Uterus (tissue), 4 donors: ENCODE data around the gene GNG8. TPM values are rescaled to one million over a fixed set of nuclear protein-coding genes. Genes with fewer than 3 reads are reported as not detected.

Experiments
- DNase-seq, 2 donors: peaks; one replicate each; pipeline ENCODE4 v3.0.0-alpha.2; 2019 to 2020
- H3K27ac ChIP-seq, 2 donors: fragments of 200-600 bp; sonication (generic); 1 replicate in 1 of 2; 2 replicates in 1 of 2; pipeline ENCODE4 v1.5.1; 2016 to 2018
- H3K27me3 ChIP-seq, 2 donors: fragments of 200-600 bp; sonication (generic); one replicate each; pipeline ENCODE4 v1.5.1; 2018 to 2019; ENCODE audit warnings: control low read depth in 1 of 2
- H3K36me3 ChIP-seq, 2 donors: fragments of 200-600 bp; sonication (generic); one replicate each; pipeline ENCODE4 v1.5.1; 2019; ENCODE audit warnings: control low read depth in 1 of 2
- H3K4me1 ChIP-seq, 2 donors: fragments of 200-600 bp; sonication (generic); one replicate each; pipeline ENCODE4 v1.5.1; 2018 to 2019; ENCODE audit warnings: control low read depth in 1 of 2
- H3K4me3 ChIP-seq, 2 donors: fragments of 200-600 bp; sonication (generic); 1 replicate in 1 of 2; 2 replicates in 1 of 2; pipeline ENCODE4 v1.5.1; 2018 to 2019; ENCODE audit warnings: mild to moderate bottlenecking in 1 of 2
- H3K9me3 ChIP-seq, 2 donors: fragments of 200-600 bp; sonication (generic); one replicate each; pipeline ENCODE4 v1.5.1; 2019; ENCODE audit warnings: control low read depth in 1 of 2
- POLR2A ChIP-seq, 2 donors: fragments of 450-650 bp; IDR thresholded peaks; one replicate each; pipeline ENCODE4 v1.6.1; 2016; ENCODE audit warnings: antibody characterized with exemption in 2 of 2, mild to moderate bottlenecking in 1 of 2, moderate library complexity in 1 of 2
- intact Hi-C: fragments of 100-400 bp; cut with DNase I; formaldehyde crosslinking; loops from one replicate; pipeline ENCODE4 v1.15.1; 2023; ENCODE audit warnings: low total_unique reads
- total RNA-seq, 4 donors: library from RNA; depleted of rRNA in 3 of 4; stranded (reverse); fragments of >200 nt in 3 of 4; gene quantifications; one replicate each; pipeline versions ENCODE4 v1.1.0 to v1.2.4, GENCODE V29; 2014 to 2023
- TF ChIP-seq, protein P1 (sequence below), 4 experiments: fragments of 200-600 bp in 2 of 4; fragments of 450-650 bp in 2 of 4; sonication (generic) in 2 of 4; IDR thresholded peaks; one replicate each; pipeline ENCODE4 v1.5.1; 2016 to 2019; ENCODE audit warnings: antibody characterized with exemption in 4 of 4, mild to moderate bottlenecking in 2 of 4, moderate library complexity in 1 of 4
- donor health status: DM: yes; HTN: yes; CAD: no.

GNG8 gene
- total RNA-seq, 4 donors from 2014 or later = not detected

DNA sequence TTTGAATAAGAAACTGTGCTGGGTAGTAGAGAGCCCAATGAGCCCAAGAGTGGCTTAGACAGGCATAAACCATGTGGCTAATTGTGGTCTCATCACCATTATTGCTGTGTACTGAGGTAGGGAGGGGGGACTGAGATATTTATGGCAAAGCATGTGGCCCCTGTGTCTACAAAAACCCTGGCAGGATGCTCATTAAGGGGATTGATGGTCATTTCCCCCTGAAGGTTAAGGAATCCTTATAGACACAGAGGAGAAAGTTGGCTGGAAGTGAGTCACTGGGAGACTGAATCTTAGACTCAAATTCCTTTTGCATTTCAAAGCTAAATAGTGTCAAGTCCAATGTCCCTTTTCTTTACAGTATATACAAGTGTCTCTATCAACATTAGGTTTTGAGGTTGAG, 34.8 kb upstream of the GNG8 start:
- no peak overlapping the region for H3K4me3 ChIP-seq
- no peaks in the 10 kb centered on the region for H3K36me3 ChIP-seq
- TF ChIP-seq POLR2A (IDR thresholded peaks at IDR 0.05) = no peak
- TF ChIP-seq, protein P1, sequence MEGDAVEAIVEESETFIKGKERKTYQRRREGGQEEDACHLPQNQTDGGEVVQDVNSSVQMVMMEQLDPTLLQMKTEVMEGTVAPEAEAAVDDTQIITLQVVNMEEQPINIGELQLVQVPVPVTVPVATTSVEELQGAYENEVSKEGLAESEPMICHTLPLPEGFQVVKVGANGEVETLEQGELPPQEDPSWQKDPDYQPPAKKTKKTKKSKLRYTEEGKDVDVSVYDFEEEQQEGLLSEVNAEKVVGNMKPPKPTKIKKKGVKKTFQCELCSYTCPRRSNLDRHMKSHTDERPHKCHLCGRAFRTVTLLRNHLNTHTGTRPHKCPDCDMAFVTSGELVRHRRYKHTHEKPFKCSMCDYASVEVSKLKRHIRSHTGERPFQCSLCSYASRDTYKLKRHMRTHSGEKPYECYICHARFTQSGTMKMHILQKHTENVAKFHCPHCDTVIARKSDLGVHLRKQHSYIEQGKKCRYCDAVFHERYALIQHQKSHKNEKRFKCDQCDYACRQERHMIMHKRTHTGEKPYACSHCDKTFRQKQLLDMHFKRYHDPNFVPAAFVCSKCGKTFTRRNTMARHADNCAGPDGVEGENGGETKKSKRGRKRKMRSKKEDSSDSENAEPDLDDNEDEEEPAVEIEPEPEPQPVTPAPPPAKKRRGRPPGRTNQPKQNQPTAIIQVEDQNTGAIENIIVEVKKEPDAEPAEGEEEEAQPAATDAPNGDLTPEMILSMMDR (IDR thresholded peaks at IDR 0.05) = no peak
- H3K27ac ChIP-seq = no peak overlapping the region
- DNase-seq = no peak
- H3K27me3 ChIP-seq = no peaks in the 10 kb centered on the region
- intact Hi-C loops = no loop called here
- H3K4me1 ChIP-seq = no peaks in the 10 kb centered on the region
- H3K9me3 ChIP-seq = no peaks in the 10 kb centered on the region

DNA sequence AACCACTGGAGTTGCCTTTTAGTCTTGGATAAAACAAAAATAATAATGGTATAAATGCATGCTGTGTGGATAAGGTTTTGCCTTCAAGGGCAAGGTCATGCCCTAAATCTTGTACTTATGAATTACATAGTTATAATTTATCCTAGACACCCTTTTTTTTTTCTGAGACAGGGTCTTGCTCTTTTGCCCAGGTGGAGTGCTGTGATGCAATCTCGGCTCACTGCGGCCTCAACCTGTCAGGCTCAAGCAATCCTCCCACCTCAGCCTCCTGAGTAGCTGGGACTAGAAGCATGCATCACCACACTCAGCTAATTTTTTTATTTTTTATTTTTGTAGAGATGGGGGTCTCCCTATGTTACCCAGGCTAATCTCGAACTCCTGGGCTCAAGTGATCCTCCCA, 32.7 kb upstream of the GNG8 start:
- intact Hi-C loops = loop anchor here (5.0 kb wide), 1 partner anchor 46 kb away; no protein-coding TSS in a partner anchor
- no peaks in the 10 kb centered on the region for H3K4me1 ChIP-seq

DNA sequence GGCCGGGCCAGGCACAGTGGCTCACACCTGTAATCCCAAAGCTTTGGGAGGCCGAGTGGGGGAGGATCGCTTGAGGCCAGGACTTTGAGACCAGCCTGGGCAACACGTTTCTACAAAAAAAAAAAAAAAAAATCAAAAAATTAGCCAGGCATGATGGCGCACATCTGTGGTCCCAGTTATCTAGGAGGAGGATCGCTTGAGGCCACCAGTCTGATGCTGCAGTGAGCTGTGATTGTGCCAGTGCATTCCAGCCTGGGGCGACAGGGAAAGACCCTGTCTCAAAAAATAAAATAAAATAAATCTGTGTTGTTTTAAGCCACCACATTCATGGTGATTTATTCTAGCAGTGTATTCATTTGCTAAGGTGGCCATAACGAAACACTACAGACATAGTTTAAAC, 29.1 kb upstream of the GNG8 start:
- no peak for TF ChIP-seq POLR2A (IDR thresholded peaks at IDR 0.05)
- TF ChIP-seq, protein P1 (IDR thresholded peaks at IDR 0.05) = no peak
- H3K36me3 ChIP-seq = no peaks in the 10 kb centered on the region
- no peaks in the 10 kb centered on the region for H3K4me1 ChIP-seq
- H3K4me3 ChIP-seq = no peak overlapping the region
- H3K27me3 ChIP-seq = no peaks in the 10 kb centered on the region
- no peaks in the 10 kb centered on the region for H3K9me3 ChIP-seq
- H3K27ac ChIP-seq = no peak overlapping the region
- intact Hi-C loops = loop anchor here (5.0 kb wide), 1 partner anchor 43 kb away; no protein-coding TSS in a partner anchor
- DNase-seq = no peak

More for the DNA sequence above, 32.7 kb upstream of the GNG8 start:
- Histone ChIP-seq H3K36me3 (no peaks in the 10 kb centered on the region), H3K27ac (no peak overlapping the region), H3K9me3 (no peaks in the 10 kb centered on the region), H3K27me3 (no peaks in the 10 kb centered on the region), H3K4me3 (no peak overlapping the region)
- DNase-seq = no peak
- TF ChIP-seq, protein P1 (IDR thresholded peaks at IDR 0.05) = no peak
- no peak for TF ChIP-seq POLR2A (IDR thresholded peaks at IDR 0.05)

DNA sequence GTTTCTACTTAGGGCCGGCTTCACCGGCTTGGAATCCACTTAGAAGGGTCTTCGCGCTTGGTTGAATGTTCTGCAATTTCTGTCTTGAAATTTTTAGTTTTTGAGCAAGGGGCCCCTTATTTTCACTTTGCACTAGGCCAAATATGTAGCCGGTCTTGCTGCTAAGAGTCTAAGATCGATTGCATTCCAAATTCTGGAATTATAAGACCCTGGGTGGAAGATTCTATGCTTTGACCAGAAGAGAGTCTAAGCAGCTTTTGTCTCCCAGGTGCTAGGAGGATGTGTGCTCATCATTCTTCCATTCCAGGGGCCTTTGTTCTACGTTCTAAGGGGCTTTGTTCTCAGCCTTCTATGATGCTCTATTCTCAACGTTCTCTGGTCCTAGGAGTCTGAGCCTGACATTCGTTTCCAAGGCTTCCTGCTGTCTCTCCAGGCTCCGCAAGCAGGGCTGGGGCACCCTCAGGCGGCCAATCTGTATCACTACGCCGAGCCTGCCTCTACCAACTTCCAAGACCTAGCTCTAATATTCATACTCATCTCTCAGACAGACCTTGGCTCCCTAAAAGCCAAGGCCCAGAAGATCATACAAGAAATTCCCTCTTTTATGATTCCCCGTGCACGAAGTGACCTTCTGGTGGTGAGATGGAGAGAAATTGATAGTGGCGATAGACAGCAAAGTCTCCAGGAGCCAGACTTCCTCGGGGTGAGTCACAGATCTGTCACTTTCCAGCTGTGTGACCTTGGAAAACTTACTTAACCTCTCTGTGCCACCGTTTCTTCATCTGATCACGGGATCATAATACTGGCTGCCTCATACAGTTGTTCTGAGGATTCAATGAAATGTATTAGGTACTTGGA, 26.0 kb upstream of the GNG8 start:
- Histone ChIP-seq H3K27me3 (no peaks in the 10 kb centered on the region), H3K4me3 (peak overlapping the region; percentile 9 to 33), H3K36me3 (no peaks in the 10 kb centered on the region), H3K27ac (peak overlapping the region; percentile 89 to 90), H3K9me3 (no peaks in the 10 kb centered on the region), H3K4me1 (no peaks in the 10 kb centered on the region)
- DNase-seq = peak; percentile 86 to 88
- no peak for TF ChIP-seq POLR2A (IDR thresholded peaks at IDR 0.05)
- TF ChIP-seq, protein P1 (IDR thresholded peaks at IDR 0.05) = peak; percentile 94 to 98 (median 98)
- intact Hi-C loops = no loop called here

DNA sequence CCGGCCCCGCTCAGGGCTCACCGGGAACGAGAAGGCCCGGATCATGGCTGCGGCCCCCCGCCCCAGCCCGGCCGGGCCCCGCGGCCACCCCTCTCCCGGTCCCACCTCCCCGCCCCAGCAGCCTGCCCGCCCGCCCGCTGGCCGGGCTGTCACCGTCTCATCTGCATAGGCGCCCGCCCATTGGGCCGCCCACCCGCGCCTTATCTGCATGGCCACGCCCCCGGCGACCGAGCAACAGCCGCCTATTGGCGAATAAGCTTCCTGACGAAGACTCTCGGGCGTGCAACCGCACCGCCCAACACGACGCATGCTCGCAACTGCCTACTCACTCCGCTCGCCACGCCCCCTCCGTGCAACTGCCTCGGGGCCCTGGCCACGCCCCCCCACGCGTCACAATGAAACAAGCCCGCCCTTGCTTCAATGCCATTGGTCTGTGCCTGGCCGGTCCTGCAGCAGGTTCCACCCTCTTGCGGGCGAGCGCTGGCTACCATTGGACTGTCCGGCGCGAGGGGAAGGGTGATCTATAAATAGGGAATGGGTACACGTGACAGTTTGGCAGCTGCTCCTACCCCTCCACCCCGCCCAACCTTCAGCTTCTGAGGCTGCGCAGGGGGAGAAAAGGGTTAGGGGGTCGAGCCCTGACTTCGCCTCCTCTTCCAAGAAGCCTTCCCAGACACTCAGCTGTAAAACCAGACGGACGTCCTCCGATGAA, 25.2 kb upstream of the GNG8 start, which contains the start of gene DACT3:
TSS of gene DACT3 (minus strand) at position 163 of the 712 bp plus-strand sequence. CDS start at position 45, 118 bp downstream.
- H3K27me3 ChIP-seq = no peaks in the 10 kb centered on the region
- peak; percentile 47 to 80 for TF ChIP-seq POLR2A (IDR thresholded peaks at IDR 0.05)
- TF ChIP-seq, protein P1 (IDR thresholded peaks at IDR 0.05) = peak in 2 of 4 experiments; percentile 16 to 19
- no peaks in the 10 kb centered on the region for H3K9me3 ChIP-seq
- intact Hi-C loops = no loop called here
- H3K36me3 ChIP-seq = no peaks in the 10 kb centered on the region
- H3K4me1 ChIP-seq = no peaks in the 10 kb centered on the region
- H3K27ac ChIP-seq = peak within 1 kb of the TSS; percentile 92
- DNase-seq = peak; percentile 100
- peak within 1 kb of the TSS; percentile 63 to 93 for H3K4me3 ChIP-seq
